ENCODE measurements around the gene KRTAP4-16.
"Not testable (repeated sequence)": the region's sequence is repeated elsewhere in the genome, so short reads cannot be mapped to it uniquely, and the experiment has no call there.

Gene KRTAP4-16

DNA sequence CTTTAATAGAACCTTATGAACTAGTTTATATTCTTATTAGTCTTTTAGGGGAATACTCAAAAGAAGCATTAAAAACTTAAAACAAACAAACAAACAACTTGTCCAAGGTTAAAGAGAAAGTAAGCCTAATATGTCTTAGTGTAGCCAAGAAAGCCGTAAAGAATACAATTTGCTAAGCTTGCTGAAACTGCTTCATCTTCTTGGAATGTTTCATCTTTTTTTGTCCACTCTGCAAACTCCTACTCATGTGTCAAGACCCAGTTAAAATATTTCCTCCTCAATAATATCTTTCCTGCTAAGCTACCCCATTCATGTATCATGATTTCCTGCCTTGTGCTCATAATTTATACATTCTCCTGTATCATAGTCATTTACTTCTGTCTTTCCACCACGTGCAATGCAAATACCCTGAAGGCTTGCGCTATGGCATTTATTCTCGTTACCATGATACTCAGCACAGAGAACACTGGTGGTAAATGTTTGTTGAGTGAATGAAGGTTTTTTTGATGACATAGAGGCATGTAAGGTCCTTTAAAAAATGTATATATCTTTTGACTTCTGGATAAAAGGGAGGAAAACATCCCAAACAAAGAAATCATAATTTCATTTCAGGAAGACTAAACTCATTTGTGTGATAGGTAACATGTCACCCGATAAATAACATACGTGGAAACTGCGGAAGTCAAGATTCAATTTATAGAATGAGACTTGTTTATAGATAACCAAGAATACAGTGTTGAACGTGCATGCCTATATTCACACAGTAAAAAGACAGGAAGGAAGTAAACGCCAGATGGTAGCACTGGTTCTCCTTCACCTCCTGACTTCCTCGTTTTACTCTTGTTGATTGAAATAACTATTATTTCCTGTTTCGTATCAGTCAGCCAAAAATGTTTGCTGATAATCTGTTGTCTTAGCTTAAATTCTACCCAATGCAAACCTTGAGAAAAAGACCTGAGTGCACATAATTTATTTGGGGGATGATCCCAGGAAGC is 18.0 kb upstream of the KRTAP4-16 start:
- DNase-seq (ENCODE audit: low read depth) = not testable (repeated sequence)

DNA sequence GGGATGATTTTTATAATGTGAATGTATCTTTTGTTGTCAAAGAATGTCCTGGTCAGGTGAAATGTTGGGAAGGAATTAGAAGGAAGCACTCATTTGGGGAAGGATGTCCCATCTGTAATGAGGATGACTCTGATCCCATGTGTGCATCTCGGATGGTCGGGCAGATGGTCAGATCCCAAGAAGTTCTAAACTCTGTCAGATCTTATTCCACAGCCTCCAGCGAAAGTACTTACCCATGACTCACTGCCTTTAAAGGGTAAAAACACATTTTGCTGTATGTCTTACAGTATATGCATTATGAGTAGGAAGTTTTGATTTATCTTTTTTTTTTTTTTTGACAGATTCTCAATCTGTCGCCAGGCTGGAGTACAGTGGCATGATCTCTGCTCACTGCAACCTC is 16.7 kb upstream of the KRTAP4-16 start:
- DNase-seq (ENCODE audit: low read depth) = no peak

- DNase-seq (ENCODE audit: low read depth) = not testable (repeated sequence)
Measured at GRCh38 chr17:41117846-41118386, 15.9 kb upstream of the KRTAP4-16 start, which contains the start of gene KRTAP4-11. KRTAP4-11 (minus strand) TSS chr17:41118373; CDS start chr17:41118315, 58 bp downstream.

GRCh38 chr17:41116297-41116696 is 14.3 kb upstream of the KRTAP4-16 start:
- DNase-seq (ENCODE audit: low read depth) = no peak

DNA sequence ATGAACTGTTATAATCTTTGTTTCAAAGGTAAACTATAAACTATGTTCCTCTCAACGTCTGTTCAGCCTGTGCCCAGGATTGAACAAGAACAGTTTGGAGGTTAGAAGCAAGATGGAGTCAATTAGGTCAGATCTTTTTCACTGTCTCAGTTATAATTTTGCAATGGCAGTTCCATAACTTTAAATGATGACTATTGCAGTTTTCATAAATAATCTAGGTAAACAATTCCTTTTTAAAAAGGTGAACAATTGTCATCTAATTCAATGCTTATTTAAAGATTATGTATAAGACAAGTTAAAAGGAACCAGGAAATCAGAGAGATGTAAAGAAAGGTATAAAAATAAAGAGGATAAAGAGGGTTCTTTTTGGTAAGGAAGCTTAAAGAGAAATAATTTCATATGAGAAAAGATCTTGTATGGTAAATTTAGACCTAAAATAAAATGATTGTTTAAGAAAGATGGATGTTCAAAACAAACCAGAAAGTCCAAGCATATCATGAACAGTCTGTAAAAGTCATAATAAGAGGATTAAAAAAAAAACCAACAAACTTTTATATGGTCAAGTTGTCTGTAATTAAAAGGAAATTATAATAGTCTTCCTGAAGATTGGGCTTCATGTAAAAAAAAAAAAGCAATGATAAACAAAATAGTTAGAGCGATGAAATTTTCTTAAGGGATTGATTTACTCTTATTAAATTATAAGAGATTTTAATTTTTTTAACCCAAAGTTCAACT is 9.3 kb upstream of the KRTAP4-16 start:
- no peak for DNase-seq (ENCODE audit: low read depth)

- DNase-seq (ENCODE audit: low read depth) = not testable (repeated sequence)
Measured at GRCh38 chr17:41108728-41109386, 6.8 kb upstream of the KRTAP4-16 start.

DNA sequence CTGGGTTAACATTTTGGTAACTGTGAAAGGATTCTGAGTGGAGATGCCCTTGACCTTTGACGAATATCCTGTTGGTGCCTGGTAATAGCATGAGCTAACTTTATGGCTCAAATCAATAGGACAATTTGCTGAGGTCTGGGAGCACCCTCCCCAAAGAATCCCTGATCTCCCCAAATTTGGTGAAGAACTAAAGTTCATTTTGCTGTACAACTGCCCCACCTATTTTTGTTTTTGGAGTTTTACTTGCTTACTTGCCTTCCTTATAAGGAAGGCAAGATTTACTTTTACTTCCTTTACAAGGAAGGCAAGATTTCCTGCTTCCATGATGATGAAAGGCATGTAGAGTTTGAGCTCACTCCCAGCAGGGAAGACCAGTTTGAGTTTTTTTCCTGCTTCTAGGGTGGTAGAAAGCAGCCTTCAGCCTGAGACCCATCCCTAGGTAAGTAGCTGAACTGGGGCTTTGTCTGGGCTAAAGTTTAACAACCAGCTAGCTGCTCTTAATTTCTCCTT is 6.0 kb upstream of the KRTAP4-16 start:
- no peak for DNase-seq (ENCODE audit: low read depth)

DNA sequence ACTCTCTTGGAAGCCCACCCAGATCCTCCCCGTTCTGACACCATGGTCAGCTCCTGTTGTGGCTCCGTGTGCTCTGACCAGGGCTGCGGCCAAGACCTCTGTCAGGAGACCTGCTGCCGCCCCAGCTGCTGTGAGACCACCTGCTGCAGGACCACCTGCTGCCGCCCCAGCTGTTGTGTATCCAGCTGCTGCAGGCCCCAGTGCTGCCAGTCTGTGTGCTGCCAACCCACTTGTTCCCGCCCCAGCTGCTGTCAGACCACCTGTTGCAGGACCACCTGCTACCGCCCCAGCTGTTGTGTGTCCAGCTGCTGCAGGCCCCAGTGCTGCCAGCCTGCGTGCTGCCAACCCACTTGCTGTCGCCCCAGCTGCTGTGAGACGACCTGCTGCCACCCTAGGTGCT is 3.3 kb upstream of the KRTAP4-16 start, which contains the start of gene KRTAP4-9:
TSS of gene KRTAP4-9 (plus strand) at position 43 of the 400 bp plus-strand sequence. CDS start at position 43, 0 bp downstream.
- DNase-seq (ENCODE audit: low read depth) = not testable (repeated sequence)

GRCh38 chr17:41104386-41105038 is 2.5 kb upstream of the KRTAP4-16 start:
- not testable (repeated sequence) for DNase-seq (ENCODE audit: low read depth)

DNA sequence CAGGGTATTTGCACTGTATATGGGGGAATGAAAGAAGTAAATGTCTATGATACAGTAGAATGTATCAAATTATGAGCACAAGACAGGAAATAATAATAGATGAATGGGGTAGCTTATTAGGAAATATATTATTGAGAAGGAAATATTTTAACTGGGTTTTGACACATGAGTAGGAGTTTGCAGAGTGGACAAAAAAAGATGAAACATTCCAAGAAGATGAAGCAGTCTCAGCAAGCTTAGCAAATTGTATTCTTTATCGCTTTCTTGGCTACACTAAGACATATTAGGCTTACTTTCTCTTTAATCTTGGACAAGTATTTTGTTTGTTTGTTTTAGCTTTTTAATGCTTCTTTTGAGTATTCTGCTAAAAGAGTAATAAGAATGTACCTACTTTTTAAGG is 1.9 kb upstream of the KRTAP4-16 start:
- no peak for DNase-seq (ENCODE audit: low read depth)

DNA sequence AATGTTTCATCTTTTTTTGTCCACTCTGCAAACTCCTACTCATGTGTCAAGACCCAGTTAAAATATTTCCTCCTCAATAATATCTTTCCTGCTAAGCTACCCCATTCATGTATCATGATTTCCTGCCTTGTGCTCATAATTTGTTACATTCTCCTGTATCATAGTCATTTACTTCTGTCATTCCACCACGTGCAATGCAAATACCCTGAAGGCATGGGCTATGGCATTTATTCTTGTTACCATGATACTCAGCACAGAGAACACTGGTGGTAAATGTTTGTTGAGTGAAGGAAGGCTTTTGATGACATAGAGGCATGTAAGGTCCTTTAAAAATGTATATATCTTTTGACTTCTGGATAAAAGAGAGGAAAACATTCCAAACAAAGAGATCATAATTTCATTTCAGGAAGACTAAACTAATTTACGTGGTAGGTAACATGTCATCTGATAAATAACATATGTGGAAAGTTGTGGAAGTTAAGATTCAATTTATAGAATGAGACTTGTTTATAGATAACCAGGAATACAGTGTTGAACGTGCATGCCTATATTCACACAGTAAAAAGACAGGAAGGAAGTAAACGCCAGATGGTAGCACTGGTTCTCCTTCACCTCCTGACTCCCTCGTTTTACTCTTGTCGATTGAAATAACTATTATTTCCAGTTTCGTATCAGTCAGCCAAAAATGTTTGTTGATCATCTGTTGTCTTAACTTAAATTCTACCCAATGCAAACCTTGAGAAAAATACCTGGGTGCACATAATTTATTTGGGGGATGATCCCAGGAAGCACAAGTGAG is 2.1 kb downstream of the KRTAP4-16 start:
- not testable (repeated sequence) for DNase-seq (ENCODE audit: low read depth)

GRCh38 chr17:41098481-41098880 is 3.5 kb downstream of the KRTAP4-16 start:
- no peak for DNase-seq (ENCODE audit: low read depth)

GRCh38 chr17:41098042-41098441 is 4.0 kb downstream of the KRTAP4-16 start, which contains the start of gene KRTAP4-8:
KRTAP4-8 (minus strand) TSS chr17:41098142; CDS start chr17:41098084, 58 bp downstream.
- DNase-seq (ENCODE audit: low read depth) = no peak

DNA sequence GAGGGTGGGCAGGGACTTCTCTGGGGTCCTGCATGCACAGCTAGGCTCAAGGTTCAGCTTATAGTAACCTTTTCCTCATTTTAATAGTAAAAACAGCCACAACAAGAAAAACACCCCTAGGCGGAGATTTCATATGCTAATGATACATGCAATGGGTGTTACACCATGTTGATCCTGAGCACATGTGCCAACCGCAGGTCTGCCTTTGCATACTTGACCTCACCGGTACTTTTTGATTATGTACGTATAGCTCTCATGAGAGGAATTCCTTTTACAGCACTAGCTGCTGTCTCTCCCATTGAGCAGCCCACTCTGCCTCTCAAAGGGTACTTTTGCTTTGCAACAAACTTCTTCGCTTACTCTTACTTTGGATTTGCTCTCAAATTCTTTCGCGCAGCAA is 6.0 kb downstream of the KRTAP4-16 start:
- no peak for DNase-seq (ENCODE audit: low read depth)

- not testable (repeated sequence) for DNase-seq (ENCODE audit: low read depth)
Measured at GRCh38 chr17:41088760-41089352, 13.2 kb downstream of the KRTAP4-16 start.

DNA sequence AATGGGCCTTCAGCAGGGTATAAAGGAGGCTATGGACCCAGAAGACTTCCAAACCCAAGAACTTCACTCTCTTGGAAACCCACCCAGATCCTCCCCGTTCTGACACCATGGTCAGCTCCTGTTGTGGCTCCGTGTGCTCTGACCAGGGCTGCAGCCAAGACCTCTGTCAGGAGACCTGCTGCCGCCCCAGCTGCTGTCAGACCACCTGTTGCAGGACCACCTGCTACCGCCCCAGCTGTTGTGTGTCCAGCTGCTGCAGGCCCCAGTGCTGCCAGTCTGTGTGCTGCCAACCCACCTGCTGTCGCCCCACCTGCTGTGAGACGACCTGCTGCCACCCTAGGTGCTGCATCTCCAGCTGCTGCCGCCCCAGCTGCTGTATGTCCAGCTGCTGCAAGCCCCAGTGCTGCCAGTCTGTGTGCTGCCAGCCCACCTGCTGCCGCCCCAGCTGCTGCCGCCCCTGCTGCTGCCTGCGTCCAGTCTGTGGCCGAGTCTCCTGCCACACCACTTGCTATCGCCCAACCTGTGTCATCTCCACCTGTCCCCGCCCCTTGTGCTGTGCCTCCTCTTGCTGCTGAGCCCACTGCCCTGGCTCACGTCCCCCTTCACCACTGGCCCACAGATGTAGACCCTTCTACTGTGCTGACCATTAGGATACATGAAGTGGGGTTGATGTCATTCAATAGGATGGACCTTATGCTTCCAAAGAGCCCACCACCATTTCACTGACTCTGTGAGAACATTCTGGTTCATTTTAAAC is 17.7 kb downstream of the KRTAP4-16 start, which contains the start of gene KRTAP4-7:
TSS of gene KRTAP4-7 (plus strand) at position 51 of the 757 bp plus-strand sequence. CDS start at position 108, 57 bp downstream.
- DNase-seq (ENCODE audit: low read depth) = not testable (repeated sequence)

- DNase-seq (ENCODE audit: low read depth) = not testable (repeated sequence)
Measured at GRCh38 chr17:41083427-41083826, 18.6 kb downstream of the KRTAP4-16 start.

DNA sequence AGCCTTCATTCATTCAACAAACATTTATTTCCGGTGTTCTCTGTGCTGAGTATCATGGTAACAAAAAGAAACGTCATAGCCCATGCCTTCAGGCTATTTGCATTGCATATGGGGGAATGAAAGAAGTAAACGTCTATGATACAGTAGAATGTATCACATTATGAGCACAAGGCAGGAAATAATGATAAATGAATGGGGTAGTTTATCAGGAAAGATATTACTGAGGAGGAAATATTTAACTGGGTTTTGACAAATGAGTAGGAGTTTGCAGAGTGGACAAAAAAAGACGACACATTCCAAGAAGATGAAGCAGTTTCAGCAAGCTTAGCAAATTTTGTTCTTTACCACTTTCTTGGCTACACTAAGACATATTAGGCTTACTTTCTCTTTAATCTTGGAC is 19.4 kb downstream of the KRTAP4-16 start:
- no peak for DNase-seq (ENCODE audit: low read depth)

- DNase-seq (ENCODE audit: low read depth) = no peak
Measured at GRCh38 chr17:41076788-41077187, 25.2 kb downstream of the KRTAP4-16 start.
